Amygdala (tissue), 56 donors: Measurements from ENCODE around the gene SH3D19.
A peak's percentile ranks its signal among the peaks of the same experiment; 100 is the strongest.
"Not testable (repeated sequence)": the region's sequence is repeated elsewhere in the genome, so short reads cannot be mapped to it uniquely, and the experiment has no call there.

Experiments used
- DNase-seq, 56 donors: peaks; one replicate each; lab custom pipeline; 2025; lab: John Stamatoyannopoulos, UW

SH3D19 gene

GRCh38 chr4:151324124-151324751 lies 1.2 kb downstream of the SH3D19 start:
- peak in 6 of 56 donors; percentile 7 to 64 (median 27) for DNase-seq

DNA sequence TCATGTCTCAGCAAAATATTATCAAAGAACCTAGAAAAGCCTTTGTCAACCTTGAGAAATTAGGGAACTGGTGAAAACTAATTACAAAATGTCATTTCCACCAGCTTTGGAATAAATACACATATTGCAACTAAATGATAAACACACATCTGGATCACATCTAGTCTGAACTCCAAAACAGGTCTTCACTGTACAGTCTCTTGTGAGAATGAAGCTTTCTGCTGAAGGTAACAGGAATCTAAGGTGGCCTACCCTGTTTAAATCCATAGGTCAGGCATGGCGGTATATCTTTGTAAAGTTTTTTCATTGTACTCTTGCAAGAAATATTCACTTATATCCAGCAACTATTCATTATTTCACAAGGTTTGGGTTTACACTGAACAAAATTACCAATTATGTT lies 1.7 kb downstream of the SH3D19 start:
- DNase-seq, result no peak

GRCh38 chr4:151322570-151322969 lies 2.8 kb downstream of the SH3D19 start:
- DNase-seq, result no peak

GRCh38 chr4:151322161-151322560 lies 3.2 kb downstream of the SH3D19 start:
- DNase-seq, result not testable (repeated sequence)

DNA sequence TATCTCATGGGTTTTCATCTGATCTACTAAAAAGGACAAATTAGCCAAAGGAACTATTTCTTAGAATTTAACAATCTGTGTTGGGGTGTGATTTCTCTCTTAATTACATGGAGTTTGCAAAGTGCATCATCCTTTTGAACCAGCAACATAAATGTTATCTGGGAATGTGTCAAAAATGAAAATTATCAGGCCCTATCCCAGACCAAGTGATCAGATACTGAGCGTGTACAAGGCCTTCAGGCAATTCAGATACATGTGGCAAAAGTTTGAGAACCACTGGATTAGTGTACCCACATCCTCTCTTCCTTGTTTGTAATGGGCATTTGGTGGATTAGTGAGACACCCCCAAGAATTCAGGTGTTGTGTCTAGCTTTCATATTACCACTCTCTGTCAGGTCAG lies 3.8 kb downstream of the SH3D19 start:
- no peak for DNase-seq

DNA sequence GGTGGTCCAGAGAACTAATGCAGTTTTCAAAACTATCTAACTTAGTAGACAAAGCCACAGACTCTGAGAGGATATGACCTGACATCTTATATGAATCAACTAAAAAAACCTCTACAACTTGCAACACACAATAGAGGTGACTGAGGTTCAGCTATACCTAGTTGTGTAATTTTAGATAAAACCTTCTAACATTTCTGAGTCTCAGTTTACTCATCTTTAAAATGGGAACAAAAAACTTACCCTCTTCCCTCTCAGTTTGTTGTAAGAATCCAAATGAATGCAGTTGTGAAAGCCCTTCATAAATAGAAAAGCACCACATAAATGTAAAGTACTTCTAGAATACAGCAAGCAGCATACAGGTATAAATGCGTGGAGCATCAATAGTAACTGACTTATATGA lies 5.9 kb downstream of the SH3D19 start:
- DNase-seq, result no peak

GRCh38 chr4:151318307-151319006 lies 6.9 kb downstream of the SH3D19 start:
- no peak for DNase-seq

GRCh38 chr4:151316645-151317044 lies 8.8 kb downstream of the SH3D19 start:
- no peak for DNase-seq

- no peak for DNase-seq
Observed at GRCh38 chr4:151315212-151315886, 10.1 kb downstream of the SH3D19 start.

DNA sequence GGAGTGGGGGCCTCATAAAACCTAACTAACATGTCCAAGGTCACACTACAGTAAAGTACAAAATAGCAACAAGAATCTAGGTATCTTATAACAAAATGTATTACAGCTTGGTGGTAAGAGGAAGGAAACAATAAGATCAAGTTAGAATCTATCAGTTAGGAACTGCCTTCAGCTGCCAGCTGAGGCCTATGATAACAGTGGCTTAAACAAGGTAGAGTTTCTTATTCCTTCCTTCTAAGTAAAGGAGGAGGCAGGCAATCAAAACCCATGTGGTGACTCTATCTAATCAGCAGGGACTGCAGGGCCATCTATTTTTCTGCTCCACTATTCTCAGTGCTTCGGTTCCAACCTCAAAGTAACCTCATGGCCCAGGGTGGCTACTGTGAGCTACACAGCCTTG lies 10.9 kb downstream of the SH3D19 start:
- no peak for DNase-seq

DNA sequence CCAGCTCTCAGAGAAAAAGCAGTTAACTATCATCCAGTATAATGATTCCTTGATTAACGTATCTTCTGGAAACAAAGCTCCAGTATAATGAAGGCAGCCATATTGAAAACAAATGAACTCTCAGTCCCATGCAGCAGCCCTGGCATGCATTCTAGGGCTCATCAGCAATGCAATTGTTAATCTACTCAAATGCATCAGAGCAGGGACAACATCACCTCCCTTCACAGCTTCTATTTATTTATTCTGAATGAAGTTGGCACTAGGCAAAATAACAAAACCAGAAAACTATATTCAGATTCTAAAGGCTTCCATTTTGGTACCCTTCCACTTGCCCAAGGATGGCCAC lies 11.4 kb downstream of the SH3D19 start:
- DNase-seq, result peak in 1 of 56 donors; percentile 6

GRCh38 chr4:151313306-151314009 lies 11.9 kb downstream of the SH3D19 start:
- no peak for DNase-seq

DNA sequence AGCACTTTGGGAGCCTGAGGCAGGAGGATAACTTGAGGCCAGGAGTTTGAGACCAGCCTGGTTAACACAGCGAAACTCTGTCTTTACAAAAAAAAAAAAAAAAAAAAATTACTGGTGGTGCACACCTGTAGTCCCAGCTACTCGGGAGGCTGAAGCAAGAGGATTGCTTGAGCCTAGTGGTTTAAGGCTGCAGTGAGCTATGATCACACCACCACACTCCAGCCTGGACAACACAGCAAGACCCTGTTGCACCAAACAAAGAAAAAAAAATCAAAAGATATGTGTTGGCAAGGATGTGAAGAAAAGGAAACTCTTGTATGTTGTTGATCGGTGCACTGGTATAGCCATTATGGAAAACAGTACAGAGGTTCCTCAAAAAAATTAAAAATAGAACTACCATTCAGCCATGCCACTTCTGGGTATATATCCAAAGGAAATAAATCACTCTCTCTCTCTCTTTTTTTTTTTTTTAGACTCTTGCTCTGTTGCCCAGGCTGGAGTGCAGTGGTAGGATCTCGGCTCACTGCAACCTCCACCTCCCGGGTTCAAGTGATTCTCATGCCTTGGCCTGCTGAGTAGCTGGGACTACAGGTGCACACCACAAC lies 15.2 kb downstream of the SH3D19 start:
- no peak for DNase-seq

DNA sequence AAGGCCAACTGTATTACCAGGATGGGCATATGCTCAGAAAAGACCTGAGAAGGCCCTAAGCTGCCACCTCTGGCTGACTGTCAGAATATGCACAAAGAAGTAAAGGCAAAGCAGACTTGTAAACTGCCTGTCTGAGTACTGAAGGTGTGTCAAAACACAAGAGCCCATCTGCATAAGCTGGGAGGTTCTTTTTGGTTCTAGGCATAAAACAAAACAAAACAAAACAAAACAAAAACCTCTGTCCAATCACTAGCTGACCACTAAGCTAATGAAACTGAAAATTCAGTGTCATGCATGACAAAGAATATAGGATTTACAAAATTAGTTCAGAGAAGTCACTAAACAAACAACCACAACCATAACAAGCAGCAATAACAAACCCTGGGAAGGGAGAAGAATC lies 20.6 kb downstream of the SH3D19 start:
- no peak for DNase-seq

GRCh38 chr4:151304226-151304625 lies 21.2 kb downstream of the SH3D19 start:
- no peak for DNase-seq

DNA sequence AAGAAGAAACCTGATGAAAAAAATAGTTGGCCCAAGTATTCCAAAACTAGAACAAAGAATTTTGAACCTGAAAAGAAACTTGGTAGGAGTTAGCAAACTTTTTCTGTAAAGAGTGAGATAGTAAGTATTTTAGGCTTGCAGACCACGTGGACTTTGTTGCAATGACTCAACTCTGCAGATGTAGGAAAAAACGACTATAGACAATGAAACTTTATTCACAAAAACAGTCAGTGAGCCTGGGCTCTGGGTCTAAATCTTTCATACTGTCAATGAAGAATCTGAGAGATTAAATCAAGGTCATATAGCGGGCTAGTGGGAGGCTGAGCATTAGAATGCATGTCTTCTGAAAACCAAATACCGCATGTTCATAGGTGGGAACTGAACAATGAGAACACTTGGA lies 23.0 kb downstream of the SH3D19 start:
- no peak for DNase-seq

GRCh38 chr4:151297170-151297569 lies 28.2 kb downstream of the SH3D19 start:
- no peak for DNase-seq

DNA sequence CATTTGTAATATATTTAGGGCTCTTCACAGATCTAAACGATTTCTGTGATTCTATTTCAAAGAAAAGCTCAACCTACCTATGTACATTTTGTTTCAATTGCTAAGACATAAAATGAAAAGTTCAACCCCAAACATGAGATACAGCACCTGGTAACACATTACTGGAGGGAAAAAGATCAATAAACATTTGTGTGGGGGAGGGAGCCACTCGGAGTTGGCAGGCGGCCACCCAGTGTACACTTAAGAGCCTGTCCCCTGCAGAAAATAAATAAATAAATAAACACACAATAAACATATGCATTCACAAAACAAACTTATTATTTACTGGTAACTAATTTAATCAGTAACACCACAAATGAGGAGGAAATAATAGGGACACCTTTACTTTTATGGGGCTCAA lies 29.2 kb downstream of the SH3D19 start:
- peak in 3 of 56 donors; percentile 2 to 24 (median 3) for DNase-seq

- no peak for DNase-seq
Observed at GRCh38 chr4:151294833-151295496, 30.4 kb downstream of the SH3D19 start.

- no peak for DNase-seq
Observed at GRCh38 chr4:151292038-151292437, 33.4 kb downstream of the SH3D19 start.
